Body of pancreas (tissue), 4 donors: ENCODE measurements around the gene TRIM71.

Source experiments
- POLR2A ChIP-seq, 3 donors: fragments of 450-650 bp; IDR thresholded peaks; one replicate each; pipeline ENCODE4 v1.6.1; 2016; ENCODE audit warnings: antibody characterized with exemption in 3 of 3, mild to moderate bottlenecking in 2 of 3
- TF ChIP-seq, protein P1 (sequence below), 7 experiments: fragments of 450-650 bp in 4 of 7; fragments of 200-600 bp in 3 of 7; sonication (generic) in 3 of 7; IDR thresholded peaks; one replicate each; pipeline ENCODE4 v1.5.1; 2016 to 2019; ENCODE audit warnings: antibody characterized with exemption in 7 of 7

DNA sequence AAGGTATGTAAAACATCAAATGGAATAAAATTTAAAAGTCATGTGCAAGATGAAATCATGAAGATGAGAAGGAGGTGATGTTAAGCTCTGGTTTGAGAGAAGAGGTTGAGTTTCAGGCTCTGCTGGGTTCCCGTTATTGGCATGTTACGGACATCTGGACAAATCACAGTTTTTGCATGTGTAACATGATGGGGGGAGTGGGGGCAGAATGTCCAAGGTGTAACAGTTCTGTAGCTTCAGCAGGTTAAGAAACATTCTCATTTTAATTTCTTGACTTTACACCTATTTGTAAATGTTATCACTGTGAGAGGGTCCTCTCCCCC is 17.2 kb downstream of the TRIM71 start:
- no peak for TF ChIP-seq POLR2A (IDR thresholded peaks at IDR 0.05)
- TF ChIP-seq, protein P1, sequence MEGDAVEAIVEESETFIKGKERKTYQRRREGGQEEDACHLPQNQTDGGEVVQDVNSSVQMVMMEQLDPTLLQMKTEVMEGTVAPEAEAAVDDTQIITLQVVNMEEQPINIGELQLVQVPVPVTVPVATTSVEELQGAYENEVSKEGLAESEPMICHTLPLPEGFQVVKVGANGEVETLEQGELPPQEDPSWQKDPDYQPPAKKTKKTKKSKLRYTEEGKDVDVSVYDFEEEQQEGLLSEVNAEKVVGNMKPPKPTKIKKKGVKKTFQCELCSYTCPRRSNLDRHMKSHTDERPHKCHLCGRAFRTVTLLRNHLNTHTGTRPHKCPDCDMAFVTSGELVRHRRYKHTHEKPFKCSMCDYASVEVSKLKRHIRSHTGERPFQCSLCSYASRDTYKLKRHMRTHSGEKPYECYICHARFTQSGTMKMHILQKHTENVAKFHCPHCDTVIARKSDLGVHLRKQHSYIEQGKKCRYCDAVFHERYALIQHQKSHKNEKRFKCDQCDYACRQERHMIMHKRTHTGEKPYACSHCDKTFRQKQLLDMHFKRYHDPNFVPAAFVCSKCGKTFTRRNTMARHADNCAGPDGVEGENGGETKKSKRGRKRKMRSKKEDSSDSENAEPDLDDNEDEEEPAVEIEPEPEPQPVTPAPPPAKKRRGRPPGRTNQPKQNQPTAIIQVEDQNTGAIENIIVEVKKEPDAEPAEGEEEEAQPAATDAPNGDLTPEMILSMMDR (IDR thresholded peaks at IDR 0.05) = no peak
